ENCODE results near the gene TMEM53. TPM values are rescaled to one million over a fixed set of nuclear protein-coding genes. Genes with fewer than 3 reads are reported as not detected.
"Not testable (repeated sequence)": the region's sequence is repeated elsewhere in the genome, so short reads cannot be mapped to it uniquely, and the experiment has no call there.

The TMEM53 gene
- total and polyA plus RNA-seq, 3 donors from 2014 or later = 15.6 to 40.2 (median 18.9) TPM

- Histone ChIP-seq H3K27ac (no peak overlapping the region), H3K9me3 (no peaks in the 10 kb centered on the region), H3K27me3 (no peaks in the 10 kb centered on the region), H3K4me1 (no peaks in the 10 kb centered on the region), H3K36me3 (ENCODE audit: low read depth, missing control alignments) (no peaks in the 10 kb centered on the region), H3K4me3 (no peak overlapping the region)
- no peak for TF ChIP-seq POLR2A (IDR thresholded peaks at IDR 0.05)
- no peak for TF ChIP-seq CTCF (IDR thresholded peaks at IDR 0.05)
- intact Hi-C loops (cut with DNase I; ENCODE audit: low total_unique reads) = no loop called here
- WGBS, 2 donors = 88 to 91% methylated on average over 6 of the region's 6 CpGs
- DNase-seq = no peak
Observed at GRCh38 chr1:44707112-44707881, 33.0 kb upstream of the TMEM53 start.

- TF ChIP-seq POLR2A (IDR thresholded peaks at IDR 0.05) (no peak), CTCF (IDR thresholded peaks at IDR 0.05) (no peak)
- Histone ChIP-seq H3K4me1 (no peaks in the 10 kb centered on the region), H3K27me3 (no peaks in the 10 kb centered on the region), H3K4me3 (no peak overlapping the region), H3K9me3 (no peaks in the 10 kb centered on the region), H3K27ac (no peak overlapping the region), H3K36me3 (ENCODE audit: low read depth, missing control alignments) (no peaks in the 10 kb centered on the region)
- intact Hi-C loops (cut with DNase I; ENCODE audit: low total_unique reads) = no loop called here
- no peak for DNase-seq
- WGBS, 2 donors = 68 to 92% methylated on average over 2 of the region's 2 CpGs
Observed at GRCh38 chr1:44705938-44706337, 31.7 kb upstream of the TMEM53 start.

- no peak for DNase-seq
- Histone ChIP-seq H3K4me1 (no peaks in the 10 kb centered on the region), H3K36me3 (ENCODE audit: low read depth, missing control alignments) (no peaks in the 10 kb centered on the region), H3K27me3 (no peaks in the 10 kb centered on the region), H3K27ac (no peak overlapping the region), H3K4me3 (no peak overlapping the region), H3K9me3 (no peaks in the 10 kb centered on the region)
- intact Hi-C loops (cut with DNase I; ENCODE audit: low total_unique reads) = no loop called here
- 78 to 79% methylated on average over 6 of the region's 6 CpGs for WGBS, 2 donors
- TF ChIP-seq POLR2A (IDR thresholded peaks at IDR 0.05) (no peak), CTCF (IDR thresholded peaks at IDR 0.05) (no peak)
Observed at GRCh38 chr1:44705470-44705869, 31.2 kb upstream of the TMEM53 start.

GRCh38 chr1:44701141-44701573 lies 26.9 kb upstream of the TMEM53 start:
- H3K4me1 ChIP-seq = no peaks in the 10 kb centered on the region
- H3K27me3 ChIP-seq = no peaks in the 10 kb centered on the region
- TF ChIP-seq CTCF (IDR thresholded peaks at IDR 0.05) (no peak), POLR2A (IDR thresholded peaks at IDR 0.05) (no peak)
- 76 to 78% methylated on average over 7 of the region's 7 CpGs for WGBS, 2 donors
- no peaks in the 10 kb centered on the region for H3K9me3 ChIP-seq
- DNase-seq = no peak
- H3K4me3 ChIP-seq = no peak overlapping the region
- no peak overlapping the region for H3K27ac ChIP-seq
- H3K36me3 ChIP-seq (ENCODE audit: low read depth, missing control alignments) = no peaks in the 10 kb centered on the region
- intact Hi-C loops (cut with DNase I; ENCODE audit: low total_unique reads) = no loop called here

GRCh38 chr1:44700573-44700972 lies 26.3 kb upstream of the TMEM53 start:
- TF ChIP-seq CTCF (IDR thresholded peaks at IDR 0.05) (no peak), POLR2A (IDR thresholded peaks at IDR 0.05) (no peak)
- intact Hi-C loops (cut with DNase I; ENCODE audit: low total_unique reads) = no loop called here
- 93 to 94% methylated on average over 1 of the region's 1 CpG for WGBS, 2 donors

GRCh38 chr1:44699375-44699774 lies 25.1 kb upstream of the TMEM53 start:
- DNase-seq; intact Hi-C loops (cut with DNase I; ENCODE audit: low total_unique reads); H3K4me1 ChIP-seq; H3K27me3 ChIP-seq; H3K9me3 ChIP-seq; H3K4me3 ChIP-seq; H3K36me3 ChIP-seq (ENCODE audit: low read depth, missing control alignments); H3K27ac ChIP-seq: not testable (repeated sequence)
- 84 to 90% methylated on average over 9 of the region's 9 CpGs for WGBS, 2 donors

More at GRCh38 chr1:44700573-44700972, 26.3 kb upstream of the TMEM53 start:
- no peaks in the 10 kb centered on the region for H3K36me3 ChIP-seq (ENCODE audit: low read depth, missing control alignments)
- no peaks in the 10 kb centered on the region for H3K27me3 ChIP-seq
- DNase-seq = no peak
- H3K4me1 ChIP-seq = no peaks in the 10 kb centered on the region
- H3K9me3 ChIP-seq = no peaks in the 10 kb centered on the region
- no peak overlapping the region for H3K4me3 ChIP-seq
- no peak overlapping the region for H3K27ac ChIP-seq
